H1 (cell line): ENCODE data around the gene FOXS1. TPM values are rescaled to one million over a fixed set of nuclear protein-coding genes. Genes with fewer than 3 reads are reported as not detected.

Source experiments
- CTCF ChIA-PET: fragments of 300-600 bp; sonication (Branson Sonifier 250); formaldehyde crosslinking; loops from one replicate; lab custom pipeline; 2021; ENCODE audit not compliant: partially characterized antibody; lab: Charles Lee
- POLR2A ChIA-PET: fragments of 300-600 bp; sonication (Branson Sonifier 250); formaldehyde crosslinking; loops from one replicate; lab custom pipeline; 2021; ENCODE audit warnings: inconsistent platforms; ENCODE audit not compliant: partially characterized antibody; lab: Charles Lee
- DNase-seq, 2 experiments: peaks; one replicate each; pipeline versions ENCODE4 v3.0.0 to v3.0.0-alpha.2; 2010 to 2022; ENCODE audit warnings: low spot score in 2 of 2, low read depth in 1 of 2, mixed read lengths in 1 of 2
- FAIRE-seq: peaks from 2 replicates; lab custom pipeline; 2011; peaks lifted over from hg19 to GRCh38; lab: Jason Lieb, UNC
- H2AFZ ChIP-seq: 2 replicates; pipeline ENCODE4 v1.8.1; 2012; ENCODE audit warnings: low read length, inconsistent platforms
- H2AK5ac ChIP-seq: 2 replicates; pipeline ENCODE4 v1.6.1; 2013; ENCODE audit warnings: low read depth, low read length
- H2BK120ac ChIP-seq: replicated peaks from 2 replicates; pipeline ENCODE3; 2013; ENCODE audit warnings: low read depth, low read length, inconsistent platforms
- H2BK12ac ChIP-seq: 2 replicates; pipeline ENCODE4 v1.6.1; 2013; ENCODE audit warnings: low read depth, low read length
- H2BK15ac ChIP-seq: 2 replicates; pipeline ENCODE4 v1.6.1; 2013; ENCODE audit warnings: low read length
- H2BK20ac ChIP-seq: 2 replicates; pipeline ENCODE4 v1.6.1; 2013; ENCODE audit warnings: low read length
- H2BK5ac ChIP-seq: 2 replicates; pipeline ENCODE4 v1.6.1; 2013; ENCODE audit warnings: low read depth, low read length
- H3K14ac ChIP-seq: 2 replicates; pipeline ENCODE4 v1.6.1; 2013; ENCODE audit warnings: inconsistent platforms; ENCODE audit not compliant: insufficient read length
- H3K18ac ChIP-seq: 2 replicates; pipeline ENCODE4 v1.6.1; 2013; ENCODE audit warnings: low read length; ENCODE audit errors: extremely low read depth
- H3K23ac ChIP-seq: 2 replicates; pipeline ENCODE4 v1.6.1; 2013; ENCODE audit warnings: inconsistent platforms; ENCODE audit not compliant: insufficient read length
- H3K23me2 ChIP-seq: 2 replicates; pipeline ENCODE4 v1.6.1; 2013; ENCODE audit warnings: low read depth, low read length
- H3K27ac ChIP-seq: 2 replicates; pipeline ENCODE4 v1.6.1; 2011; ENCODE audit warnings: low read depth, low read length, inconsistent platforms
- H3K27me3 ChIP-seq, 4 experiments: replicated peaks in 1 of 4; 1 replicate in 1 of 4; 2 replicates in 3 of 4; pipeline versions ENCODE4 v1.6.1 to v1.8.1; 2011 to 2013; ENCODE audit warnings: low read length in 3 of 4, mild to moderate bottlenecking in 3 of 4, inconsistent platforms in 2 of 4, mixed read lengths in 2 of 4, moderate library complexity in 1 of 4; ENCODE audit not compliant: control insufficient read depth in 3 of 4, insufficient read depth in 3 of 4; ENCODE audit errors: extremely low read depth in 1 of 4
- H3K36me3 ChIP-seq, 4 experiments: 2 replicates each; pipeline versions ENCODE4 v1.6.1 to v1.8.1; 2011 to 2013; ENCODE audit warnings: mild to moderate bottlenecking in 4 of 4, low read length in 3 of 4, moderate library complexity in 2 of 4, control low read depth in 1 of 4, inconsistent platforms in 1 of 4; ENCODE audit not compliant: insufficient read depth in 4 of 4, control insufficient read depth in 2 of 4
- H3K4ac ChIP-seq: replicated peaks from 2 replicates; pipeline ENCODE3; 2013; ENCODE audit warnings: low read length, low read depth, mixed read lengths, inconsistent platforms; ENCODE audit not compliant: insufficient read length
- H3K4me1 ChIP-seq, 4 experiments: replicated peaks in 1 of 4; 1 replicate in 1 of 4; 2 replicates in 3 of 4; pipeline versions ENCODE4 v1.6.1 to v1.8.1; 2011 to 2013; ENCODE audit warnings: low read length in 3 of 4, inconsistent platforms in 2 of 4, mixed read lengths in 1 of 4; ENCODE audit not compliant: insufficient read depth in 4 of 4, control insufficient read depth in 3 of 4
- H3K4me2 ChIP-seq, 2 experiments: 2 replicates each; pipeline versions ENCODE4 v1.6.1 to v1.8.1; 2011 to 2013; ENCODE audit warnings: low read depth in 2 of 2, low read length in 2 of 2, control low read depth in 1 of 2, inconsistent platforms in 1 of 2, mild to moderate bottlenecking in 1 of 2; ENCODE audit not compliant: insufficient read depth in 1 of 2
- H3K4me3 ChIP-seq, 4 experiments: fragments of 200-600, 300-600 bp in 1 of 4; sonication (generic), shearing (Covaris generic), sonication (Bioruptor Twin) in 1 of 4; 2 replicates each; pipeline versions ENCODE4 v1.5.1 to v1.8.1; 2011 to 2016; ENCODE audit warnings: low read length in 4 of 4, low read depth in 3 of 4, control low read depth in 2 of 4, inconsistent platforms in 2 of 4, mild to moderate bottlenecking in 2 of 4, mixed read lengths in 1 of 4, moderate library complexity in 1 of 4; ENCODE audit not compliant: insufficient read depth in 2 of 4; ENCODE audit errors: extremely low read depth in 1 of 4
- H3K56ac ChIP-seq: replicated peaks from 2 replicates; pipeline ENCODE3; 2013; ENCODE audit warnings: low read depth, mild to moderate bottlenecking, mixed read lengths, low read length, inconsistent platforms; ENCODE audit not compliant: insufficient read length
- H3K79me1 ChIP-seq: 2 replicates; pipeline ENCODE4 v1.6.1; 2013; ENCODE audit warnings: low read depth, low read length, control low read depth
- H3K79me2 ChIP-seq, 2 experiments: 2 replicates each; pipeline versions ENCODE4 v1.6.1 to v1.8.1; 2012 to 2013; ENCODE audit warnings: low read length in 2 of 2, mild to moderate bottlenecking in 2 of 2, inconsistent platforms in 1 of 2; ENCODE audit not compliant: insufficient read depth in 2 of 2, control insufficient read depth in 1 of 2
- H3K9ac ChIP-seq, 4 experiments: replicated peaks in 1 of 4; 1 replicate in 1 of 4; 2 replicates in 3 of 4; pipeline versions ENCODE4 v1.6.1 to v1.8.1; 2011 to 2013; ENCODE audit warnings: low read depth in 3 of 4, low read length in 3 of 4, control low read depth in 2 of 4, mild to moderate bottlenecking in 2 of 4, moderate library complexity in 2 of 4, inconsistent platforms in 1 of 4; ENCODE audit errors: extremely low read depth in 1 of 4
- H3K9me3 ChIP-seq, 2 experiments: 2 replicates each; pipeline versions ENCODE4 v1.6.1 to v1.8.1; 2012 to 2013; ENCODE audit warnings: mild to moderate bottlenecking in 2 of 2, moderate library complexity in 2 of 2, control low read depth in 1 of 2, inconsistent platforms in 1 of 2, low read depth in 1 of 2, low read length in 1 of 2, mixed read lengths in 1 of 2; ENCODE audit not compliant: insufficient read depth in 2 of 2
- H4K20me1 ChIP-seq, 2 experiments: replicated peaks in 1 of 2; 2 replicates each; pipeline versions ENCODE3 to v1.8.1; 2011 to 2013; ENCODE audit warnings: inconsistent platforms in 2 of 2, low read length in 2 of 2, mild to moderate bottlenecking in 1 of 2; ENCODE audit not compliant: insufficient read depth in 2 of 2, control insufficient read depth in 1 of 2
- H4K5ac ChIP-seq: 2 replicates; pipeline ENCODE4 v1.6.1; 2013; ENCODE audit warnings: low read length, low read depth, mixed read lengths, inconsistent platforms; ENCODE audit not compliant: insufficient read length
- H4K8ac ChIP-seq: 2 replicates; pipeline ENCODE4 v1.8.0; 2013; ENCODE audit warnings: mild to moderate bottlenecking, moderate library complexity, low read length, inconsistent platforms; ENCODE audit not compliant: insufficient read depth; ENCODE audit errors: extremely low read depth
- H4K91ac ChIP-seq: replicated peaks from 2 replicates; pipeline ENCODE3; 2013; ENCODE audit warnings: low read length, mixed read lengths, inconsistent platforms; ENCODE audit not compliant: insufficient read length
- BRCA1 ChIP-seq: IDR thresholded peaks from 2 replicates; pipeline ENCODE4 v1.6.1; 2012; ENCODE audit warnings: low read depth, low read length, improper control_type of control experiment
- FOSL1 ChIP-seq: IDR thresholded peaks from 2 replicates; pipeline ENCODE4 v1.6.1; 2011; ENCODE audit warnings: mild to moderate bottlenecking, low read depth, low read length, moderate library complexity; ENCODE audit not compliant: insufficient read depth
- JUND ChIP-seq: IDR thresholded peaks from 2 replicates; pipeline ENCODE4 v1.6.1; 2011; ENCODE audit warnings: mild to moderate bottlenecking, improper control_type of control experiment, low read length
- KDM5A ChIP-seq: fragments of 200-600 bp; IDR thresholded peaks from 2 replicates; pipeline ENCODE4 v1.7.1; 2012; ENCODE audit warnings: mild to moderate bottlenecking, low read length, inconsistent platforms, mixed read lengths
- SAP30 ChIP-seq: fragments of 300-600 bp; sonication (generic); IDR thresholded peaks from 2 replicates; pipeline ENCODE4 v1.7.1; 2012; ENCODE audit warnings: low read length, moderate library complexity, mild to moderate bottlenecking, inconsistent platforms; ENCODE audit not compliant: insufficient read depth, insufficient replicate concordance
- SIRT6 ChIP-seq: IDR thresholded peaks from one replicate; pipeline ENCODE4 v1.7.1; 2012; ENCODE audit warnings: low read length, inconsistent platforms
- TCF12 ChIP-seq: IDR thresholded peaks from 2 replicates; pipeline ENCODE4 v1.6.1; 2011; ENCODE audit warnings: low read depth, mild to moderate bottlenecking, low read length
- TEAD4 ChIP-seq: IDR thresholded peaks from 2 replicates; pipeline ENCODE4 v1.6.1; 2012; ENCODE audit warnings: low read depth, low read length, inconsistent platforms, mixed read lengths
- ZNF274 ChIP-seq: IDR thresholded peaks from 2 replicates; pipeline ENCODE4 v1.7.0; 2012; ENCODE audit warnings: low read length, borderline replicate concordance; ENCODE audit errors: extremely low read depth
- WGBS, 2 experiments: shearing (Covaris generic) in 1 of 2; methylation state at CpG; one replicate each; pipeline versions ENCODE4 v1.1.6 to v1.1.7; 2013 to 2015; ENCODE audit warnings: low lambda C conversion rate in 2 of 2, mixed read lengths in 2 of 2, inconsistent platforms in 1 of 2, low coverage in 1 of 2, missing lambda C conversion rate in 1 of 2; ENCODE audit not compliant: insufficient replicate concordance in 2 of 2, insufficient coverage in 1 of 2, insufficient read length in 1 of 2; ENCODE audit errors: extremely low coverage in 1 of 2, missing lambda C conversion rate in 1 of 2; 5-methylcytosine and 5-hydroxymethylcytosine counted together
- polyA plus RNA-seq, 7 experiments: library from polyadenylated mRNA; depleted of rRNA in 3 of 7; stranded (reverse) in 5 of 7; unstranded in 2 of 7; fragments of >200 nt in 5 of 7; fragments of 200-250 nt in 2 of 7; gene quantifications; 1 replicate in 5 of 7; 2 replicates in 1 of 7; 4 replicates in 1 of 7; pipeline versions ENCODE4 v1.2.1 to v1.2.3, GENCODE V29; 2011 to 2013; ENCODE audit warnings: missing spikeins in 2 of 7, mixed read lengths in 2 of 7
- total RNA-seq: library from RNA; stranded (reverse); fragmentation: NEBNext Ultra II Directional; extraction: Animal tissue kit (Norgen Biotek cat#: 25700); gene quantifications from 2 replicates; pipeline ENCODE4 v1.2.1, GENCODE V29; 2021

The FOXS1 gene
- total and polyA plus RNA-seq, 2 of the 8 experiments (the other 6 are each of a cell fraction or from before 2014, with no cell fraction given) = 0.45 TPM; not detected in 1

DNA sequence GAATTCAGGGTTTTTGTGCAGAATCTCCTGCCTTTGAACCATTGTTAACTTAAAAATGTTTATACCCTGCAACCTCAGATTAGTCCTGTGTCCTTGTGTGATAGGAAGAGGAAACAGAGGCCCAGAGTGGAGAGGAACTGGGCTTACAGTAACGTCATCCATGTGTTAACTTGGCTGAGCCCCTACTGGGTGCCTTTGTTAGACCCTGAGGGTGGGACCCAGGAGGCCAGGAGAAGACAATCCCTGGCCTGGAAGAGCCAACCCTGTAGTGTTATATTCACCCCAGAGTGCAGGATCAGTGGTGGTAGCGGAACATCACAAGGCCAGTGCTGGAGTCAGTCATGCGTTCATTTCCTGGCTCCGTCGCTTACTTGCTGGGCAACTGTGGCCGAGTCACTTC, 15.7 kb downstream of the FOXS1 start:
- Histone ChIP-seq H2BK20ac (no peak overlapping the region), H3K18ac (no peak overlapping the region), H4K5ac (no peak overlapping the region), H4K8ac (no peak overlapping the region), H3K9me3 (no peaks in the 10 kb centered on the region), H3K4me2 (no peak overlapping the region), H2BK15ac (no peak overlapping the region), H3K23me2 (no peaks in the 10 kb centered on the region), H3K27me3 (no peaks in the 10 kb centered on the region), H3K36me3 (no peaks in the 10 kb centered on the region; a peak in 1 of 8 replicates), H4K20me1 (no peaks in the 10 kb centered on the region), H3K23ac (no peak overlapping the region), H3K4me3 (no peak overlapping the region), H2BK5ac (no peak overlapping the region), H3K4me1 (peaks cover 0 to 5% (median 5%) of the 10 kb centered on the region in 4 experiments; a peak in 5 of 7 replicates), H4K91ac (no peak overlapping the region), H3K4ac (no peak overlapping the region), H3K56ac (no peak overlapping the region), H3K9ac (no peak overlapping the region), H3K27ac (no peak overlapping the region), H2BK12ac (no peak overlapping the region), H2BK120ac (no peak overlapping the region), H3K14ac (no peak overlapping the region), H3K79me1 (no peaks in the 10 kb centered on the region), H3K79me2 (no peaks in the 10 kb centered on the region), H2AFZ (no peak overlapping the region), H2AK5ac (no peak overlapping the region)
- WGBS, 2 experiments = 88% methylated on average over 6 of the region's 6 CpGs; no CpG with 5 or more reads in 1 of the 2 experiments
- no peak for DNase-seq
- FAIRE-seq = no peak
- CTCF ChIA-PET = interaction anchor here (0.6 to 2.0 kb wide), 7 partner anchors 9 to 202 kb away, joined by 3 to 10 read pairs (median 3); partner anchors contain the start of gene FOXS1
- POLR2A ChIA-PET = interaction anchor here (1.6 kb wide), 1 partner anchor 14 kb away, joined by 5 read pairs; no protein-coding TSS in a partner anchor
- TF ChIP-seq JUND (no peak), SIRT6 (no peak), TCF12 (no peak), ZNF274 (no peak), FOSL1 (no peak), KDM5A (no peak), BRCA1 (no peak), TEAD4 (no peak), SAP30 (no peak)
